SK-N-SH (cell line): ENCODE data around the gene RAVER2.

Source experiments
- EP300 ChIP-seq, 2 experiments: IDR thresholded peaks; 2 replicates each; pipeline versions ENCODE4 v1.4.0 to v1.6.1; 2012; ENCODE audit warnings: borderline replicate concordance in 1 of 2, low read depth in 1 of 2, low read length in 1 of 2
- MEF2A ChIP-seq: IDR thresholded peaks from 2 replicates; pipeline ENCODE4 v1.4.0; 2012; ENCODE audit warnings: low read depth, borderline replicate concordance
- RCOR1 ChIP-seq: fragments of 150-350 bp; IDR thresholded peaks from 2 replicates; pipeline ENCODE4 v1.6.1; 2017; ENCODE audit warnings: antibody characterized with exemption, low read length
- YY1 ChIP-seq: IDR thresholded peaks from 2 replicates; pipeline ENCODE4 v1.4.0; 2012; ENCODE audit warnings: low read depth, mild to moderate bottlenecking
- TF ChIP-seq, protein P1 (sequence below): fragments of 200-600 bp; sonication (generic); IDR thresholded peaks from 2 replicates; pipeline ENCODE4 v1.6.1; 2017; ENCODE audit warnings: antibody characterized with exemption, mild to moderate bottlenecking, moderate library complexity
- TF ChIP-seq, protein P2 (sequence below): IDR thresholded peaks from 2 replicates; pipeline ENCODE4; 2012

DNA sequence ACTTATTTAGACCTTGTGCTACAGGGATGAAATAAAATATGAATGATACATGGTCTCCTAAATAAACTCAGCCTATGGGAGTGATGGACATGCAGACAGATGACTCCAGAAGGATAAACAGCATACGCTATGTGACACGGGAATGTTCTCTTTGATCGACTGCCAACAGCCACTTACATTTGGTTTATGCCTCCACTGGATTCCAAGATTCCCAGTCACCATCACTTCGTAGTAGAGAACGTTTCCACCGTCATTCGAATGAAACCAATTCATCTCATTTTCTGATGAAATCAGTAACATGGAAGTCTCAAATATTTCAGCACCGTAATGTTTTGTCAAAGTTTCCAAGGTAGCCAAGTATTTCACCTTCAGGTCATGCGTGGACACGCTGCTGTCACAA lies 121.8 kb downstream of the RAVER2 start:
- TF ChIP-seq YY1 (no peak), EP300 (IDR thresholded peaks at IDR 0.05; ENCODE audit: borderline replicate concordance in 1 of 2, low read depth in 1 of 2, low read length in 1 of 2) (no peak), RCOR1 (no peak), MEF2A (no peak)
- TF ChIP-seq, protein P1, sequence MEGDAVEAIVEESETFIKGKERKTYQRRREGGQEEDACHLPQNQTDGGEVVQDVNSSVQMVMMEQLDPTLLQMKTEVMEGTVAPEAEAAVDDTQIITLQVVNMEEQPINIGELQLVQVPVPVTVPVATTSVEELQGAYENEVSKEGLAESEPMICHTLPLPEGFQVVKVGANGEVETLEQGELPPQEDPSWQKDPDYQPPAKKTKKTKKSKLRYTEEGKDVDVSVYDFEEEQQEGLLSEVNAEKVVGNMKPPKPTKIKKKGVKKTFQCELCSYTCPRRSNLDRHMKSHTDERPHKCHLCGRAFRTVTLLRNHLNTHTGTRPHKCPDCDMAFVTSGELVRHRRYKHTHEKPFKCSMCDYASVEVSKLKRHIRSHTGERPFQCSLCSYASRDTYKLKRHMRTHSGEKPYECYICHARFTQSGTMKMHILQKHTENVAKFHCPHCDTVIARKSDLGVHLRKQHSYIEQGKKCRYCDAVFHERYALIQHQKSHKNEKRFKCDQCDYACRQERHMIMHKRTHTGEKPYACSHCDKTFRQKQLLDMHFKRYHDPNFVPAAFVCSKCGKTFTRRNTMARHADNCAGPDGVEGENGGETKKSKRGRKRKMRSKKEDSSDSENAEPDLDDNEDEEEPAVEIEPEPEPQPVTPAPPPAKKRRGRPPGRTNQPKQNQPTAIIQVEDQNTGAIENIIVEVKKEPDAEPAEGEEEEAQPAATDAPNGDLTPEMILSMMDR, result no peak
- TF ChIP-seq, protein P2, sequence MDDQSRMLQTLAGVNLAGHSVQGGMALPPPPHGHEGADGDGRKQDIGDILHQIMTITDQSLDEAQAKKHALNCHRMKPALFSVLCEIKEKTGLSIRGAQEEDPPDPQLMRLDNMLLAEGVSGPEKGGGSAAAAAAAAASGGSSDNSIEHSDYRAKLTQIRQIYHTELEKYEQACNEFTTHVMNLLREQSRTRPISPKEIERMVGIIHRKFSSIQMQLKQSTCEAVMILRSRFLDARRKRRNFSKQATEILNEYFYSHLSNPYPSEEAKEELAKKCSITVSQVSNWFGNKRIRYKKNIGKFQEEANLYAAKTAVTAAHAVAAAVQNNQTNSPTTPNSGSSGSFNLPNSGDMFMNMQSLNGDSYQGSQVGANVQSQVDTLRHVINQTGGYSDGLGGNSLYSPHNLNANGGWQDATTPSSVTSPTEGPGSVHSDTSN, result no peak
